K562 (cell line): ENCODE results near the gene ZNF440. TPM values are rescaled to one million over a fixed set of nuclear protein-coding genes. Genes with fewer than 3 reads are reported as not detected.
A peak's percentile ranks its signal among the peaks of the same experiment; 100 is the strongest.

Experiments used
- ATF4 ChIP-seq: fragments of 450-650 bp; formaldehyde crosslinking; IDR thresholded peaks from 2 replicates; pipeline ENCODE4 v1.4.0; 2022; ENCODE audit warnings: mild to moderate bottlenecking, moderate library complexity
- CHD1 ChIP-seq: fragments of 200-600 bp; sonication (generic); IDR thresholded peaks from one replicate; pipeline ENCODE4 v1.6.1; 2012; ENCODE audit warnings: mild to moderate bottlenecking, moderate library complexity, low read length, inconsistent platforms
- FOXK2 ChIP-seq, 2 experiments: fragments of 450-650 bp; IDR thresholded peaks in 1 of 2; conservative IDR thresholded peaks in 1 of 2; 2 replicates each; pipeline ENCODE4 v1.6.1; 2016; ENCODE audit warnings: low read depth in 2 of 2, mild to moderate bottlenecking in 1 of 2
- HDAC1 ChIP-seq, 2 experiments: fragments of 450-650 bp; IDR thresholded peaks; 2 replicates each; pipeline ENCODE4 v1.6.1; 2016 to 2017; ENCODE audit warnings: inconsistent platforms in 1 of 2, mild to moderate bottlenecking in 1 of 2, moderate library complexity in 1 of 2
- HNRNPK ChIP-seq: fragments of 200-400 bp; formaldehyde crosslinking; IDR thresholded peaks from one replicate; pipeline ENCODE4 v1.6.1; 2018; ENCODE audit warnings: mild to moderate bottlenecking, low read depth, low read length; ENCODE audit not compliant: poor library complexity, severe bottlenecking
- KLF6 ChIP-seq: fragments of 250-450 bp; sonication (Bioruptor Pico); IDR thresholded peaks from 2 replicates; pipeline ENCODE4 v1.4.0; 2020; ENCODE audit warnings: mild to moderate bottlenecking, moderate library complexity, borderline replicate concordance
- RBFOX2 ChIP-seq: fragments of 200-400 bp; formaldehyde crosslinking; IDR thresholded peaks from 2 replicates; pipeline ENCODE4 v1.6.1; 2017; ENCODE audit warnings: low read depth, mild to moderate bottlenecking, low read length, moderate library complexity
- TCF15 ChIP-seq: fragments of 250-450 bp; sonication (Bioruptor Pico); IDR thresholded peaks from 2 replicates; pipeline ENCODE4 v1.8.0; 2022; ENCODE audit warnings: moderate library complexity, mild to moderate bottlenecking, inconsistent platforms
- TEAD1 ChIP-seq, 2 experiments: fragments of 450-650 bp in 1 of 2; sonication (generic) in 1 of 2; formaldehyde crosslinking; IDR thresholded peaks; 2 replicates each; pipeline versions ENCODE4 v1.4.0 to v1.8.0; 2020 to 2022; ENCODE audit warnings: mild to moderate bottlenecking in 2 of 2, missing genetic modification reagents in 1 of 2
- THRB ChIP-seq: fragments of 450-650 bp; formaldehyde crosslinking; conservative IDR thresholded peaks from 2 replicates; pipeline ENCODE4 v1.4.0; 2022; ENCODE audit warnings: mild to moderate bottlenecking, missing genetic modification characterization
- ZNF165 ChIP-seq: fragments of 250-450 bp; sonication (Bioruptor Pico); IDR thresholded peaks from 2 replicates; pipeline ENCODE4 v1.4.0; 2020; ENCODE audit warnings: borderline replicate concordance
- ZNF384 ChIP-seq: IDR thresholded peaks from 2 replicates; pipeline ENCODE4 v1.6.1; 2012; ENCODE audit warnings: low read depth, low read length, improper control_type of control experiment
- ZNF785 ChIP-seq: fragments of 250-450 bp; sonication (Bioruptor Pico); IDR thresholded peaks from 2 replicates; pipeline ENCODE4 v1.4.0; 2020; ENCODE audit warnings: mild to moderate bottlenecking
- polyA plus RNA-seq, 8 experiments: library from polyadenylated mRNA; depleted of rRNA in 4 of 8; stranded (reverse) in 5 of 8; unstranded in 3 of 8; fragments of >200 nt; fragmentation: Nextera tagmentation in 2 of 8; fragmentation: Illumina TruSeq in 1 of 8; extraction: Ambion mirVana in 2 of 8; extraction: Trizol in 1 of 8; gene quantifications; 2 replicates each; pipeline versions ENCODE4 v1.2.1 to v1.2.3, GENCODE V29; 2011 to 2014; ENCODE audit warnings: inconsistent platforms in 1 of 8, missing spikeins in 1 of 8
- total RNA-seq, 7 experiments: library from RNA; depleted of rRNA in 6 of 7; stranded (reverse); fragments of >200 nt in 6 of 7; fragmentation: Illumina TruSeq in 2 of 7; extraction: Trizol in 2 of 7; gene quantifications; 2 replicates each; pipeline versions ENCODE4 v1.2.1 to v1.2.3, GENCODE V29; 2011 to 2021; ENCODE audit warnings: low replicate concordance in 1 of 7
- TF ChIP-seq, protein P1 (sequence below): fragments of 200-400 bp; formaldehyde crosslinking; IDR thresholded peaks from 2 replicates; pipeline ENCODE4 v1.6.1; 2017; ENCODE audit warnings: mild to moderate bottlenecking, low read depth, low read length, moderate library complexity
- TF ChIP-seq, protein P2 (sequence below): fragments of 450-650 bp; formaldehyde crosslinking; IDR thresholded peaks from 2 replicates; pipeline ENCODE4 v1.4.0; 2020; ENCODE audit warnings: mild to moderate bottlenecking, moderate library complexity
- TF ChIP-seq, protein P3 (sequence below): sonication (generic); formaldehyde crosslinking; IDR thresholded peaks from 2 replicates; pipeline ENCODE4 v1.8.1; 2023; ENCODE audit warnings: mild to moderate bottlenecking, missing genetic modification reagents

The ZNF440 gene
- total and polyA plus RNA-seq, 9 of the 15 experiments (the other 6 are each of a cell fraction or from before 2014, with no cell fraction given), result 5.9 to 32.6 (median 13.4) TPM

GRCh38 chr19:11766597-11767591 is 47.2 kb upstream of the ZNF440 start, which contains the start of gene ZNF441 (continued):
- TF ChIP-seq, protein P1, sequence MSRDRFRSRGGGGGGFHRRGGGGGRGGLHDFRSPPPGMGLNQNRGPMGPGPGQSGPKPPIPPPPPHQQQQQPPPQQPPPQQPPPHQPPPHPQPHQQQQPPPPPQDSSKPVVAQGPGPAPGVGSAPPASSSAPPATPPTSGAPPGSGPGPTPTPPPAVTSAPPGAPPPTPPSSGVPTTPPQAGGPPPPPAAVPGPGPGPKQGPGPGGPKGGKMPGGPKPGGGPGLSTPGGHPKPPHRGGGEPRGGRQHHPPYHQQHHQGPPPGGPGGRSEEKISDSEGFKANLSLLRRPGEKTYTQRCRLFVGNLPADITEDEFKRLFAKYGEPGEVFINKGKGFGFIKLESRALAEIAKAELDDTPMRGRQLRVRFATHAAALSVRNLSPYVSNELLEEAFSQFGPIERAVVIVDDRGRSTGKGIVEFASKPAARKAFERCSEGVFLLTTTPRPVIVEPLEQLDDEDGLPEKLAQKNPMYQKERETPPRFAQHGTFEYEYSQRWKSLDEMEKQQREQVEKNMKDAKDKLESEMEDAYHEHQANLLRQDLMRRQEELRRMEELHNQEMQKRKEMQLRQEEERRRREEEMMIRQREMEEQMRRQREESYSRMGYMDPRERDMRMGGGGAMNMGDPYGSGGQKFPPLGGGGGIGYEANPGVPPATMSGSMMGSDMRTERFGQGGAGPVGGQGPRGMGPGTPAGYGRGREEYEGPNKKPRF, result no peak
- TF ChIP-seq ZNF165 (CRISPR knock-in tag) (no peak), ATF4 (CRISPR knock-in tag) (0 out of 2 replicates have a peak, but pooled peaks have one; percentile 38), ZNF785 (no peak), THRB (CRISPR knock-in tag) (peak; percentile 74; the same call in 1 of the 2 replicates), HNRNPK (no peak), FOXK2 (conservative IDR thresholded peaks at IDR 0.05 in 1 of 2, IDR thresholded peaks at IDR 0.05 in 1 of 2; ENCODE audit: low read depth in 2 of 2) (peak in 1 of 2 experiments; percentile 31; a peak in 1 of 4 replicates), TEAD1 (CRISPR knock-in tag; IDR thresholded peaks at IDR 0.05) (peak in 1 of 2 experiments; percentile 15; a peak in 1 of 4 replicates), TCF15 (CRISPR knock-in tag) (no peak), RBFOX2 (peak; percentile 95), HDAC1 (IDR thresholded peaks at IDR 0.05) (peak in 1 of 2 experiments; percentile 77; a peak in 2 of 4 replicates), KLF6 (CRISPR knock-in tag) (peak; percentile 43; the same call in 1 of the 2 replicates), CHD1 (no peak), ZNF384 (no peak)
- TF ChIP-seq, protein P2, sequence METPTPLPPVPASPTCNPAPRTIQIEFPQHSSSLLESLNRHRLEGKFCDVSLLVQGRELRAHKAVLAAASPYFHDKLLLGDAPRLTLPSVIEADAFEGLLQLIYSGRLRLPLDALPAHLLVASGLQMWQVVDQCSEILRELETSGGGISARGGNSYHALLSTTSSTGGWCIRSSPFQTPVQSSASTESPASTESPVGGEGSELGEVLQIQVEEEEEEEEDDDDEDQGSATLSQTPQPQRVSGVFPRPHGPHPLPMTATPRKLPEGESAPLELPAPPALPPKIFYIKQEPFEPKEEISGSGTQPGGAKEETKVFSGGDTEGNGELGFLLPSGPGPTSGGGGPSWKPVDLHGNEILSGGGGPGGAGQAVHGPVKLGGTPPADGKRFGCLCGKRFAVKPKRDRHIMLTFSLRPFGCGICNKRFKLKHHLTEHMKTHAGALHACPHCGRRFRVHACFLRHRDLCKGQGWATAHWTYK (CRISPR knock-in tag), result no peak
- TF ChIP-seq, protein P3, sequence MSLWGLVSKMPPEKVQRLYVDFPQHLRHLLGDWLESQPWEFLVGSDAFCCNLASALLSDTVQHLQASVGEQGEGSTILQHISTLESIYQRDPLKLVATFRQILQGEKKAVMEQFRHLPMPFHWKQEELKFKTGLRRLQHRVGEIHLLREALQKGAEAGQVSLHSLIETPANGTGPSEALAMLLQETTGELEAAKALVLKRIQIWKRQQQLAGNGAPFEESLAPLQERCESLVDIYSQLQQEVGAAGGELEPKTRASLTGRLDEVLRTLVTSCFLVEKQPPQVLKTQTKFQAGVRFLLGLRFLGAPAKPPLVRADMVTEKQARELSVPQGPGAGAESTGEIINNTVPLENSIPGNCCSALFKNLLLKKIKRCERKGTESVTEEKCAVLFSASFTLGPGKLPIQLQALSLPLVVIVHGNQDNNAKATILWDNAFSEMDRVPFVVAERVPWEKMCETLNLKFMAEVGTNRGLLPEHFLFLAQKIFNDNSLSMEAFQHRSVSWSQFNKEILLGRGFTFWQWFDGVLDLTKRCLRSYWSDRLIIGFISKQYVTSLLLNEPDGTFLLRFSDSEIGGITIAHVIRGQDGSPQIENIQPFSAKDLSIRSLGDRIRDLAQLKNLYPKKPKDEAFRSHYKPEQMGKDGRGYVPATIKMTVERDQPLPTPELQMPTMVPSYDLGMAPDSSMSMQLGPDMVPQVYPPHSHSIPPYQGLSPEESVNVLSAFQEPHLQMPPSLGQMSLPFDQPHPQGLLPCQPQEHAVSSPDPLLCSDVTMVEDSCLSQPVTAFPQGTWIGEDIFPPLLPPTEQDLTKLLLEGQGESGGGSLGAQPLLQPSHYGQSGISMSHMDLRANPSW (CRISPR knock-in tag), result peak; percentile 62
